Measurements from ENCODE around the gene CASKIN1. TPM values are rescaled to one million over a fixed set of nuclear protein-coding genes. Genes with fewer than 3 reads are reported as not detected.

CASKIN1 gene
- total RNA-seq, 1 experiment from 2014 or later = 5.9 TPM

- DNase-seq (ENCODE audit: low read depth, low spot score) = no peak
- CTCF ChIA-PET = no interaction called here
Observed at GRCh38 chr16:2238150-2238837, 41.9 kb upstream of the CASKIN1 start.

More at GRCh38 chr16:2238150-2238837, 41.9 kb upstream of the CASKIN1 start:
- RAD21 ChIA-PET (ENCODE audit: low non-redundant PET in 1 of 2, low total read pairs in 2 of 2, uncharacterized antibody in 2 of 2, unreplicated experiment in 2 of 2) = interaction anchor here in 1 of 2 experiments (0.8 kb wide), 1 partner anchor 43 kb away, joined by 3 read pairs; no protein-coding TSS in a partner anchor
- Histone ChIP-seq H3K4me1 (ENCODE audit: control insufficient read depth in 1 of 2, insufficient read depth in 2 of 2, low read length in 2 of 2) (peaks cover 0 to 14% of the 10 kb centered on the region in 2 experiments; a peak in 3 of 4 replicates), H4K20me1 (ENCODE audit: insufficient read depth) (no peaks in the 10 kb centered on the region), H3K27ac (ENCODE audit: low read depth, low read length) (no peak overlapping the region; the same call in 1 of the 2 replicates), H3K4me3 (replicated peaks in 1 of 2; ENCODE audit: low read depth in 1 of 2, low read length in 2 of 2) (no peak overlapping the region), H3K9me3 (ENCODE audit: control insufficient read depth in 1 of 2, insufficient read depth in 1 of 2, low read depth in 1 of 2, low read length in 2 of 2) (no peaks in the 10 kb centered on the region), H3K9me2 (ENCODE audit: insufficient read depth) (no peaks in the 10 kb centered on the region), H3K4me2 (ENCODE audit: low read length) (no peak overlapping the region), H3K36me3 (ENCODE audit: control insufficient read depth in 1 of 2, insufficient read depth in 2 of 2, low read length in 2 of 2) (peaks cover 4 to 15% of the 10 kb centered on the region in 2 experiments; a peak in 2 of 4 replicates), H3K79me2 (ENCODE audit: insufficient read depth, low read length) (peaks cover 2% of the 10 kb centered on the region; the same call in 1 of the 2 replicates), H2AFZ (ENCODE audit: low read depth, low read length, poor library complexity, severe bottlenecking) (no peak overlapping the region), H3K27me3 (ENCODE audit: insufficient read depth, low read length) (no peaks in the 10 kb centered on the region), H3K9ac (ENCODE audit: low read length) (no peak overlapping the region)
- POLR2A ChIA-PET = interaction anchor here (1.2 to 1.5 kb wide), 2 partner anchors 12 to 13 kb away, joined by 6 to 8 read pairs; partner anchors contain the start of gene ECI1
- no peak for TF ChIP-seq ATF3 (IDR thresholded peaks at IDR 0.05)
- TF ChIP-seq, protein P1, sequence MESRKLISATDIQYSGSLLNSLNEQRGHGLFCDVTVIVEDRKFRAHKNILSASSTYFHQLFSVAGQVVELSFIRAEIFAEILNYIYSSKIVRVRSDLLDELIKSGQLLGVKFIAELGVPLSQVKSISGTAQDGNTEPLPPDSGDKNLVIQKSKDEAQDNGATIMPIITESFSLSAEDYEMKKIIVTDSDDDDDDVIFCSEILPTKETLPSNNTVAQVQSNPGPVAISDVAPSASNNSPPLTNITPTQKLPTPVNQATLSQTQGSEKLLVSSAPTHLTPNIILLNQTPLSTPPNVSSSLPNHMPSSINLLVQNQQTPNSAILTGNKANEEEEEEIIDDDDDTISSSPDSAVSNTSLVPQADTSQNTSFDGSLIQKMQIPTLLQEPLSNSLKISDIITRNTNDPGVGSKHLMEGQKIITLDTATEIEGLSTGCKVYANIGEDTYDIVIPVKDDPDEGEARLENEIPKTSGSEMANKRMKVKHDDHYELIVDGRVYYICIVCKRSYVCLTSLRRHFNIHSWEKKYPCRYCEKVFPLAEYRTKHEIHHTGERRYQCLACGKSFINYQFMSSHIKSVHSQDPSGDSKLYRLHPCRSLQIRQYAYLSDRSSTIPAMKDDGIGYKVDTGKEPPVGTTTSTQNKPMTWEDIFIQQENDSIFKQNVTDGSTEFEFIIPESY (IDR thresholded peaks at IDR 0.05; ENCODE audit: extremely low read depth, insufficient replicate concordance, low read length) = no peak
- TF ChIP-seq REST (IDR thresholded peaks at IDR 0.05; ENCODE audit: low read depth) = no peak
- no peak for TF ChIP-seq ZFX (IDR thresholded peaks at IDR 0.05)
- TF ChIP-seq TCF7L2 (IDR thresholded peaks at IDR 0.05; ENCODE audit: borderline replicate concordance, extremely low read depth, insufficient read depth, insufficient read length) = no peak
- TF ChIP-seq, protein P2, sequence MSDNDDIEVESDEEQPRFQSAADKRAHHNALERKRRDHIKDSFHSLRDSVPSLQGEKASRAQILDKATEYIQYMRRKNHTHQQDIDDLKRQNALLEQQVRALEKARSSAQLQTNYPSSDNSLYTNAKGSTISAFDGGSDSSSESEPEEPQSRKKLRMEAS (IDR thresholded peaks at IDR 0.05) = no peak
- no TSS peak for BruUV-seq (replicated peaks)
- peak; percentile 14 for ATAC-seq
- intact Hi-C loops (cut with micrococcal nuclease) = no loop called here
